Endothelial cell of umbilical vein (primary cell): Measurements from ENCODE around the gene CALN1. TPM values are rescaled to one million over a fixed set of nuclear protein-coding genes. Genes with fewer than 3 reads are reported as not detected.

Source experiments
- BruUV-seq: library from RNA; stranded (reverse); fragments of 400-500 nt; replicated peaks from 2 replicates; lab custom pipeline; 2021; lab: Mats Ljungman, UMichigan
- CTCF ChIA-PET: fragments of 300-600, 350-600 bp; sonication (Branson Sonifier 250); formaldehyde crosslinking; loops from one replicate; lab custom pipeline; 2021; ENCODE audit warnings: antibody characterized with exemption, inconsistent platforms; lab: Charles Lee
- POLR2A ChIA-PET: fragments of 300-600, 350-600 bp; sonication (Branson Sonifier 250); formaldehyde crosslinking; loops from one replicate; lab custom pipeline; 2021; ENCODE audit warnings: antibody characterized with exemption, inconsistent platforms; lab: Charles Lee
- DNase-seq: peaks from one replicate; pipeline ENCODE4 v3.0.0-alpha.2; 2011; ENCODE audit warnings: low read depth, low spot score
- FAIRE-seq: peaks from 2 replicates; lab custom pipeline; 2011; peaks lifted over from hg19 to GRCh38; lab: Jason Lieb, UNC
- H2AFZ ChIP-seq: 2 replicates; pipeline ENCODE4 v1.6.0; 2012; ENCODE audit warnings: low read depth, low read length, control low read depth, inconsistent platforms
- H3K27ac ChIP-seq: 2 replicates; pipeline ENCODE4 v1.5.1; 2011; ENCODE audit warnings: low read depth, mild to moderate bottlenecking, control low read depth, low read length, moderate library complexity; ENCODE audit not compliant: insufficient read depth
- H3K27me3 ChIP-seq, 2 experiments: 2 replicates each; pipeline versions ENCODE4 v1.6.0 to v1.6.1; 2011; ENCODE audit warnings: low read length in 2 of 2, mixed read lengths in 1 of 2; ENCODE audit not compliant: control insufficient read depth in 2 of 2, insufficient read depth in 2 of 2
- H3K36me3 ChIP-seq, 2 experiments: 2 replicates in 1 of 2; 3 replicates in 1 of 2; pipeline ENCODE4 v1.5.1; 2011; ENCODE audit warnings: low read length in 2 of 2, mild to moderate bottlenecking in 1 of 2, moderate library complexity in 1 of 2; ENCODE audit not compliant: control insufficient read depth in 2 of 2, insufficient read depth in 2 of 2; ENCODE audit errors: extremely low read depth in 1 of 2
- H3K4me1 ChIP-seq: 3 replicates; pipeline ENCODE4 v1.5.1; 2011; ENCODE audit warnings: mild to moderate bottlenecking, low read length; ENCODE audit not compliant: control insufficient read depth, insufficient read depth; ENCODE audit errors: extremely low read depth
- H3K4me2 ChIP-seq: 2 replicates; pipeline ENCODE4 v1.6.1; 2011; ENCODE audit warnings: low read length, control low read depth, mixed read lengths; ENCODE audit not compliant: insufficient read depth
- H3K4me3 ChIP-seq, 3 experiments: fragments of 200-600 bp in 1 of 3; sonication (generic), shearing (Covaris generic) in 1 of 3; replicated peaks in 1 of 3; 2 replicates each; pipeline ENCODE4 v1.5.1; 2011 to 2016; ENCODE audit warnings: control low read depth in 3 of 3, low read length in 3 of 3, mild to moderate bottlenecking in 2 of 3, inconsistent platforms in 1 of 3, low read depth in 1 of 3, moderate library complexity in 1 of 3; ENCODE audit not compliant: insufficient read depth in 1 of 3
- H3K79me2 ChIP-seq: 2 replicates; pipeline ENCODE4 v1.6.0; 2012; ENCODE audit warnings: low read length, inconsistent platforms; ENCODE audit not compliant: control insufficient read depth, insufficient read depth
- H3K9ac ChIP-seq: replicated peaks from 2 replicates; pipeline ENCODE3; 2011; ENCODE audit warnings: low read length, control low read depth; ENCODE audit not compliant: insufficient read depth; ENCODE audit errors: extremely low read depth
- H3K9me1 ChIP-seq: replicated peaks from 3 replicates; pipeline ENCODE4 v1.6.0; 2011; ENCODE audit warnings: mild to moderate bottlenecking, low read length; ENCODE audit not compliant: control insufficient read depth, insufficient read depth; ENCODE audit errors: extremely low read depth
- H3K9me3 ChIP-seq: replicated peaks from 2 replicates; pipeline ENCODE4 v1.5.1; 2012; ENCODE audit warnings: low read length, inconsistent platforms; ENCODE audit not compliant: control insufficient read depth, insufficient read depth
- H4K20me1 ChIP-seq: replicated peaks from 2 replicates; pipeline ENCODE3; 2011; ENCODE audit warnings: mild to moderate bottlenecking, low read length; ENCODE audit not compliant: control insufficient read depth, insufficient read depth; ENCODE audit errors: extremely low read depth
- EZH2 ChIP-seq: IDR thresholded peaks from 2 replicates; pipeline ENCODE4 v1.6.1; 2012; ENCODE audit warnings: borderline replicate concordance, low read depth, mild to moderate bottlenecking, moderate library complexity, low read length, inconsistent platforms; ENCODE audit not compliant: severe bottlenecking
- FOS ChIP-seq: IDR thresholded peaks from 2 replicates; pipeline ENCODE4 v1.6.1; 2011; ENCODE audit warnings: mild to moderate bottlenecking, low read length, moderate library complexity, borderline replicate concordance; ENCODE audit not compliant: insufficient read depth
- GATA2 ChIP-seq: IDR thresholded peaks from 2 replicates; pipeline ENCODE4 v1.7.0; 2011; ENCODE audit warnings: low read depth, mild to moderate bottlenecking, moderate library complexity, mixed read lengths, low read length; ENCODE audit not compliant: insufficient read length, insufficient read depth
- JUN ChIP-seq: IDR thresholded peaks from 2 replicates; pipeline ENCODE4 v1.6.1; 2011; ENCODE audit warnings: borderline replicate concordance, low read depth; ENCODE audit not compliant: insufficient read length, insufficient read depth
- MYC ChIP-seq: IDR thresholded peaks from one replicate; pipeline ENCODE4 v1.6.1; 2011; ENCODE audit warnings: mild to moderate bottlenecking, low read depth, low read length
- POLR2A ChIP-seq: IDR thresholded peaks from 2 replicates; pipeline ENCODE4 v1.6.1; 2012; ENCODE audit warnings: low read depth, mild to moderate bottlenecking, control low read depth, low read length
- POLR2AphosphoS5 ChIP-seq: IDR thresholded peaks from 2 replicates; pipeline ENCODE4 v1.6.1; 2012; ENCODE audit warnings: low read depth, mild to moderate bottlenecking, control low read depth, low read length, moderate library complexity; ENCODE audit not compliant: insufficient read depth
- dilution Hi-C: fragments of 300-500 bp; cut with MboI; formaldehyde crosslinking; loops from one replicate; pipeline ENCODE4 v1.15.0; 2019; ENCODE audit warnings: low sequenced_read_pairs; ENCODE audit not compliant: extremely low pct_ligation_motif_present
- intact Hi-C: fragments of 100-400 bp; cut with micrococcal nuclease; formaldehyde crosslinking; loops from one replicate; pipeline ENCODE4 v1.10.0; 2022
- polyA plus RNA-seq, 4 experiments: library from polyadenylated mRNA; depleted of rRNA in 3 of 4; stranded (reverse) in 3 of 4; unstranded in 1 of 4; fragments of >200 nt; gene quantifications; 2 replicates each; pipeline versions ENCODE4 v1.2.1 to v1.2.3, GENCODE V29; 2011 to 2012; ENCODE audit warnings: missing spikeins in 1 of 4
- total RNA-seq: library from RNA; stranded (reverse); gene quantifications from 2 replicates; pipeline ENCODE4 v1.2.3, GENCODE V29; 2021
- TF ChIP-seq, protein P1 (sequence below), 2 donors: IDR thresholded peaks; 1 replicate in 1 of 2; 2 replicates in 1 of 2; pipeline ENCODE4 v1.5.1; 2011; ENCODE audit warnings: low read length in 2 of 2, mild to moderate bottlenecking in 2 of 2, moderate library complexity in 2 of 2, control low read depth in 1 of 2, inconsistent platforms in 1 of 2, low read depth in 1 of 2; ENCODE audit not compliant: insufficient read depth in 1 of 2; ENCODE audit errors: extremely low read depth in 1 of 2
- TF ChIP-seq, protein P2 (sequence below): IDR thresholded peaks from 2 replicates; pipeline ENCODE4 v1.6.1; 2011; ENCODE audit not compliant: insufficient read depth, insufficient read length

The CALN1 gene
- total and polyA plus RNA-seq, 2 donors (not counting 3 experiments of a cell fraction or from before 2014, with no cell fraction given): not detected

DNA sequence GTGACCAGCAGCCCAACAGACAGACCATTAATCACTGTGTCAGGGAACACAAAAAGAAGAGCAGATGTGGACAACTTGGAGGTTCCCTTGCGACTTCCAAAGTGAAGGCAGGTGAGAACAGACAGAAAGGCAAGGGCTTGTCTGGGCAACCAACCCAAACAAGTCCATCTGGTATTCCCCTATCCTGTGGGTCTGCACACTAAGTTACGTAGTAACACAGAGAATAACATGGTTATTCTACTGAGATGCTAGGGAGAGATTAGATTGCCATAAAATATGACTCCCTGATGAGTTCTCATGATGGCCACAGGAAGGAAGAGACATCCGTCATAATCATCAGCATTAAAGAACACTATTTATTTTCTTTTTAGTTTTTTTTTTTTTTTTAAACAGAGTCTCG, 252.2 kb downstream of the CALN1 start:
- Histone ChIP-seq H3K4me2 (no peak overlapping the region), H3K79me2 (no peaks in the 10 kb centered on the region), H4K20me1 (no peaks in the 10 kb centered on the region), H3K27ac (no peak overlapping the region), H3K36me3 (no peaks in the 10 kb centered on the region), H3K27me3 (no peaks in the 10 kb centered on the region), H3K4me3 (no peak overlapping the region), H2AFZ (no peak overlapping the region), H3K9ac (no peak overlapping the region), H3K4me1 (no peaks in the 10 kb centered on the region), H3K9me1 (no peaks in the 10 kb centered on the region), H3K9me3 (peaks cover 3% of the 10 kb centered on the region)
- BruUV-seq: no TSS peak
- intact Hi-C loops (no loop called here), dilution Hi-C loops (no loop called here)
- no peak for TF ChIP-seq JUN
- TF ChIP-seq POLR2AphosphoS5: no peak
- TF ChIP-seq GATA2: no peak
- TF ChIP-seq, protein P1, sequence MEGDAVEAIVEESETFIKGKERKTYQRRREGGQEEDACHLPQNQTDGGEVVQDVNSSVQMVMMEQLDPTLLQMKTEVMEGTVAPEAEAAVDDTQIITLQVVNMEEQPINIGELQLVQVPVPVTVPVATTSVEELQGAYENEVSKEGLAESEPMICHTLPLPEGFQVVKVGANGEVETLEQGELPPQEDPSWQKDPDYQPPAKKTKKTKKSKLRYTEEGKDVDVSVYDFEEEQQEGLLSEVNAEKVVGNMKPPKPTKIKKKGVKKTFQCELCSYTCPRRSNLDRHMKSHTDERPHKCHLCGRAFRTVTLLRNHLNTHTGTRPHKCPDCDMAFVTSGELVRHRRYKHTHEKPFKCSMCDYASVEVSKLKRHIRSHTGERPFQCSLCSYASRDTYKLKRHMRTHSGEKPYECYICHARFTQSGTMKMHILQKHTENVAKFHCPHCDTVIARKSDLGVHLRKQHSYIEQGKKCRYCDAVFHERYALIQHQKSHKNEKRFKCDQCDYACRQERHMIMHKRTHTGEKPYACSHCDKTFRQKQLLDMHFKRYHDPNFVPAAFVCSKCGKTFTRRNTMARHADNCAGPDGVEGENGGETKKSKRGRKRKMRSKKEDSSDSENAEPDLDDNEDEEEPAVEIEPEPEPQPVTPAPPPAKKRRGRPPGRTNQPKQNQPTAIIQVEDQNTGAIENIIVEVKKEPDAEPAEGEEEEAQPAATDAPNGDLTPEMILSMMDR (IDR thresholded peaks at IDR 0.05; ENCODE audit: extremely low read depth in 1 of 2, insufficient read depth in 1 of 2, low read depth in 1 of 2, low read length in 2 of 2): no peak
- no peak for TF ChIP-seq EZH2
- TF ChIP-seq POLR2A: no peak
- TF ChIP-seq, protein P2, sequence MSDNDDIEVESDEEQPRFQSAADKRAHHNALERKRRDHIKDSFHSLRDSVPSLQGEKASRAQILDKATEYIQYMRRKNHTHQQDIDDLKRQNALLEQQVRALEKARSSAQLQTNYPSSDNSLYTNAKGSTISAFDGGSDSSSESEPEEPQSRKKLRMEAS: no peak
- no peak for TF ChIP-seq FOS
- TF ChIP-seq MYC: no peak
- ChIA-PET POLR2A (no interaction called here), CTCF (no interaction called here)
- FAIRE-seq (no peak), DNase-seq (no peak)
